GOT3 (cell line): ENCODE measurements around the gene SNRNP200.
A peak's percentile ranks its signal among the peaks of the same experiment; 100 is the strongest.
"Not testable (repeated sequence)": the region's sequence is repeated elsewhere in the genome, so short reads cannot be mapped to it uniquely, and the experiment has no call there.

Experiments
- DNase-seq: peaks from one replicate; lab custom pipeline; 2025; ENCODE audit warnings: mixed read lengths; lab: John Stamatoyannopoulos, UW

The SNRNP200 gene

GRCh38 chr2:96274355-96275056 lies 30.8 kb downstream of the SNRNP200 start:
- no peak for DNase-seq

GRCh38 chr2:96273763-96274162 lies 31.6 kb downstream of the SNRNP200 start:
- DNase-seq, result no peak

- DNase-seq, result no peak
These were observed 33.4 kb downstream of the SNRNP200 start for GRCh38 chr2:96271995-96272394.

- DNase-seq, result no peak
These were observed 38.0 kb downstream of the SNRNP200 start for GRCh38 chr2:96267159-96267971.

- DNase-seq, result peak; percentile 95
These were observed 39.3 kb downstream of the SNRNP200 start, which contains the start of the genes CIAO1 and TMEM127 for GRCh38 chr2:96265840-96266679. Gene CIAO1 (plus strand): TSS chr2:96266225. CDS start chr2:96266351, 126 bp downstream. Gene TMEM127 (minus strand): TSS chr2:96265997. CDS start chr2:96265381, 616 bp downstream.

GRCh38 chr2:96265349-96265839 lies 40.0 kb downstream of the SNRNP200 start:
- no peak for DNase-seq

- DNase-seq, result no peak
These were observed 40.5 kb downstream of the SNRNP200 start for GRCh38 chr2:96264656-96265348.

- no peak for DNase-seq
These were observed 41.3 kb downstream of the SNRNP200 start for GRCh38 chr2:96264086-96264485.

- no peak for DNase-seq
These were observed 43.0 kb downstream of the SNRNP200 start for GRCh38 chr2:96262306-96262705.

GRCh38 chr2:96261328-96262003 lies 43.9 kb downstream of the SNRNP200 start:
- no peak for DNase-seq

GRCh38 chr2:96260387-96261260 lies 44.7 kb downstream of the SNRNP200 start:
- no peak for DNase-seq

- no peak for DNase-seq
These were observed 45.8 kb downstream of the SNRNP200 start for GRCh38 chr2:96259497-96259921.

- DNase-seq, result no peak
These were observed 47.0 kb downstream of the SNRNP200 start for GRCh38 chr2:96258166-96259022.

- DNase-seq, result not testable (repeated sequence)
These were observed 47.6 kb downstream of the SNRNP200 start for GRCh38 chr2:96257744-96258143.

GRCh38 chr2:96256611-96257113 lies 48.7 kb downstream of the SNRNP200 start:
- no peak for DNase-seq

GRCh38 chr2:96254571-96254970 lies 50.8 kb downstream of the SNRNP200 start:
- DNase-seq, result no peak

GRCh38 chr2:96253006-96253405 lies 52.3 kb downstream of the SNRNP200 start:
- DNase-seq, result no peak

GRCh38 chr2:96252526-96252925 lies 52.8 kb downstream of the SNRNP200 start:
- DNase-seq, result no peak
